Epithelial cell of esophagus (primary cell): Measurements from ENCODE around the gene LYRM2.

Experiments used
- DNase-seq: peaks from one replicate; pipeline ENCODE4 v3.0.0; 2010; ENCODE audit warnings: low read depth
- H3K4me3 ChIP-seq: 2 replicates; pipeline ENCODE4 v1.5.1; 2011; ENCODE audit warnings: mild to moderate bottlenecking, low read length, control low read depth
- CTCF ChIP-seq: IDR thresholded peaks from 2 replicates; pipeline ENCODE4 v1.5.1; 2011; ENCODE audit warnings: low read depth, mild to moderate bottlenecking, low read length, control low read depth, inconsistent platforms; ENCODE audit not compliant: insufficient read depth; ENCODE audit errors: missing control alignments

LYRM2 gene

GRCh38 chr6:89562093-89562973, 76.2 kb downstream of the LYRM2 start:
- DNase-seq = no peak
- H3K4me3 ChIP-seq = no peak overlapping the region
- TF ChIP-seq CTCF = no peak

DNA sequence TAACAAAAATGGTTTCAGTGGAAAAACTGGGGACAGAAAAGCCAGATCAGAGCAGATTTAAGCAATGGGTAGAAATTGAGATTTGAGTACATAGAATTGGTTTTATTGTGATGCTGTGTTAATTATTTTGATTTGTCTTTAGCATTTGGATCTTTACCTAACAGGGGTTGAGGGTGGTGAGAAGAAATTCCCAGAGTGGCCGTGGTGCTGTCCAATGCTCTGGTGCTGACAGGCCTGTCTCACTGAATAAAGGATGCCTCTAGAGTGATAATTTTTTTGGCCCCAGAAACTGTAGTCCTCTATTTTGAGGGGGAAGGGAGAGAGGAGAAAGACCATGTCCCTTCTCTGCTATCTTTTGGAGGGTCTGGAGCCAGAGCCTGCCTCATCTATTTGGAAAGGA, 79.1 kb downstream of the LYRM2 start:
- no peak overlapping the region for H3K4me3 ChIP-seq
- no peak for TF ChIP-seq CTCF
- no peak for DNase-seq

GRCh38 chr6:89555806-89556205, 82.7 kb downstream of the LYRM2 start:
- no peak for DNase-seq
- H3K4me3 ChIP-seq = no peak overlapping the region
- no peak for TF ChIP-seq CTCF

- no peak for DNase-seq
- no peak for TF ChIP-seq CTCF
- no peak overlapping the region for H3K4me3 ChIP-seq
Observed at GRCh38 chr6:89555031-89555430, 83.5 kb downstream of the LYRM2 start.

- TF ChIP-seq CTCF = no peak
- no peak for DNase-seq
- H3K4me3 ChIP-seq = no peak overlapping the region
Observed at GRCh38 chr6:89554106-89554505, 84.4 kb downstream of the LYRM2 start.

DNA sequence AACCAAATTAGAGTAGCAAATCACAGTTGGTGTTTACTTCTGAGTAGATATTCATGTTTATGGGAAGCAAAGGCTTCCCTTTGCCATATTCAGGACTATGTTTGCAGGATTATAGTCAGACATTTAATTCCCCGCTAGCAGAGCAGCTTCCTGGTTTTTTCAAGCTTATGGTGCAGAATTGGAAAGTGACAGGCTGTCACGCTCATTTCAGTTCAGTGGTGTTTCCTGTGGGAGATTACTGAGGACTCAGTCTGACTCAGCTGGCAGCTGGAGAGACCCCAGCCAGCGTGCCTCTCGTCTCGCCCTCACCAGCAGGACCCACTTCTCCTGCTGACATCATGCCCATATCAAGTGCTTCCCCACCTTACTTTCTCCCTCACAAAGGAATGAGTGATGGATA, 85.1 kb downstream of the LYRM2 start:
- no peak for TF ChIP-seq CTCF
- DNase-seq = no peak
- H3K4me3 ChIP-seq = no peak overlapping the region

DNA sequence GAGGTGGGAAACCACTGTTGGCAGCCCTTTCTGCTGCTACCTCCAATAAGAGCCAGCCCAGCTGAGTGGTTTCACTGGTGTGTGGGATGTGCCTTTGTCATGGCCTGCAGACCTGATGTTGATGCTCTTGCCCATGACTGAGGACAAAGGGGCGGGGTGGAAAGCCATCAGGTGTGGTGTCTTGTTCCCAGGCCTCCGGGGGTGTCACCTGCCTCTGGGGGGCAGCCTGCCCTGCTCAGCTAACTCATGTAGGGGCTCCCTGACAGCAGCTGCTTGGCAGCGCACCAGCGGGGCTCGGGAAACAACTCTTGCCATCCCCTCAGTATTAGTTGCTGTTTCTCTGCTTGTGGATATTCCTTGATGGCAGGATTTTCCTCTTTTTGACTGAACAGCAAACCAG, 91.3 kb downstream of the LYRM2 start:
- TF ChIP-seq CTCF = no peak
- no peak overlapping the region for H3K4me3 ChIP-seq
- no peak for DNase-seq
